ENCODE results near the gene RBBP9.
A peak's percentile ranks its signal among the peaks of the same experiment; 100 is the strongest.
"Not testable (repeated sequence)": the region's sequence is repeated elsewhere in the genome, so short reads cannot be mapped to it uniquely, and the experiment has no call there.

The RBBP9 gene

DNA sequence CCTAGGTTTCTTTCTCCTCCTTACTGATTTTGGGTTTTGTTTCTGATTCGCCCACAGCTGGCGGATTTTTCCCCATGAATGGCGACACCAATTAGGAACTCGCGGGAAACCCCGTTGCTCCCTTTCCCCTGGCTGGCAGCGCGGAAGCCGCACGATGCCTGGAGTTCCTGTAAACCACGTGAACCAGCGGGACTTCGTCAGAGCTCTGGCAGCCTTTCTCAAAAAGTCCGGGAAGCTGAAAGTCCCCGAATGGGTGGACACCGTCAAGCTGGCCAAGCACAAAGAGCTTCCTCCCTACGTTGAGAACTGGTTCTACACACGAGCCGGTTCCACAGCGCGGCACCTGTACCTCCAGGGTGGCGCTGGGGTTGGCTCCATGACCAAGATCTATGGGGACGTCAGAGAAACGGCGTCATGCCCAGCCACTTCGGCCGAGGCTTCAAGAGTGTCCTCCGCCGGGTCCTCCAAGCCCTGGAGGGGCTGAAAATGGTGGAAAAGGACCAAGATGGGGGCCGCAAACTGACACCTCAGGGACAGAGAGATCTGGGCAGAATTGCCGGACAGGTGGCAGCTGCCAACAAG lies 7.5 kb upstream of the RBBP9 start:
- no peak for DNase-seq (ENCODE audit: low spot score)

DNA sequence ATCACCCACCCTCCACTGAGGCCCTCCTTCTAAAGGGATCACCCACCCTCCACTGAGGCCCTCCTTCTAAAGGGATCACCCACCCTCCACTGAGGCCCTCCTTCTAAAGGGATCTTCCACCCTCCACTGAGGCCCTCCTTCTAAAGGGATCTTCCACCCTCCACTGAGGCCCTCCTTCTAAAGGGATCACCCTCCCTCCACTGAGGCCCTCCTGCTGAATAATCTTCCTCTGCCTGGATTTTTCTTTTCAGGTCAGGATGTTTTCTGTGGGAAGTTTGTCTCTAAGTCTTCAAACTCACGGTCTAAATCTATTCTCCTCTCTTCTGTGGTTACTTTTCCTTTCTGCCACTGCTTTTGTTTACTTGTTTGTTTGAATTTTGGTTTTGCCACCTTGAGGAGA lies 4.6 kb upstream of the RBBP9 start:
- DNase-seq (ENCODE audit: low spot score), result not testable (repeated sequence)

DNA sequence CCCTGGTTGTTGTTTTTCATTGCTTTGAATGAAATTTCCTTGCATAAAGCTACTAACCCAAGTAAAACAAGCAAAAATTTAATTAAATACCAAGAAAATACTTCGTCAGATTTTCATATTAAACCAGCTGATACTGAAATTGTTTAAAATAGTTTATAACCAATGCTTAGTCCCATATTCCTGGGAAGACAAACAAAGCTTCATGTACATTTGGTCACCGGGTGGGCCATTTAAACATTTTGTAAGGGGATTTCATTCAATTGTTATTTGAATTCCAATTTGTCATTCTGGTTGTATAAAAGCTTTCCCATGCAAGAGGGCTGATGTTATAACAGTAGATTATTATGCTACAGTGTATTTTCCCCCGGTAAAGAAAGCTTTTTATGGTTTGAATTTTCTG lies 578 bp upstream of the RBBP9 start:
- no peak for DNase-seq (ENCODE audit: low spot score)

DNA sequence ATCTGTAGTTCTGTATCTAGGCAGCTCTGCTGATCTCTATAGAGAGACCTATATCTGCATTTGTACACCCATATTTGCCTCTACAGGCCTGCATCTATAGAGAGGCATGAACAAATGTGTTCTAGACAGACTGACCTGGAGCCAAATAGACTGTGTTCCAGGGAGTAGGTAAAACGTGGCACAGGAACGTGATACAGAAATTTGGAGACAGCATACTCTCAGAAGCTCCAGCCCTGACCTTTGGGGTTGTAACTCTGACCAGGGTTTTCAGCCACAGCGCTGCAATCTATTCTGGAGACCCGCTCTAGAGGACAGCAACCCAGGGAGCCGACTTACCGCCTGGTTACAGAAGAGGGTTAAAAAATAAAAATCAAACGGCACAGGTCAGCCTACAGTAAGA lies 983 bp downstream of the RBBP9 start:
- no peak for DNase-seq (ENCODE audit: low spot score)

DNA sequence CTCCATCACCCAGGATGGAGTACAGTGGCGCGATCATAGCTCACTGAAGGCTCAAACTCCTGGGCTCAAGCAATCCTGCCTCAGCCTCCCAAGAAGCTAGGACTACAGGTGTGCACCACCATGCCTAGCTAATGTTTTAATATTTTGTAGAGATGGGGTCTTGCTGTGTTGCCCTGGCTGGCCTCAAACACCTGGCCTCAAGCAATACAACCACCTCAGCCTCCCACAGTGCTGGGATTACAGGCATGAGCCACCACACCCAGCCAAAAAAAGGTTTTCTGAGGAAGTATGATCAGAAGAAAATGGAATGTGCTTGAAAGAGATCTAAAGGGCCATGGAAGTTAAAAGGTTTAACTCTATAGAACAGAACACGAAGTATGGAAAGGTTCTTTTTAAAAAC lies 8.7 kb downstream of the RBBP9 start:
- no peak for DNase-seq (ENCODE audit: low spot score)

DNA sequence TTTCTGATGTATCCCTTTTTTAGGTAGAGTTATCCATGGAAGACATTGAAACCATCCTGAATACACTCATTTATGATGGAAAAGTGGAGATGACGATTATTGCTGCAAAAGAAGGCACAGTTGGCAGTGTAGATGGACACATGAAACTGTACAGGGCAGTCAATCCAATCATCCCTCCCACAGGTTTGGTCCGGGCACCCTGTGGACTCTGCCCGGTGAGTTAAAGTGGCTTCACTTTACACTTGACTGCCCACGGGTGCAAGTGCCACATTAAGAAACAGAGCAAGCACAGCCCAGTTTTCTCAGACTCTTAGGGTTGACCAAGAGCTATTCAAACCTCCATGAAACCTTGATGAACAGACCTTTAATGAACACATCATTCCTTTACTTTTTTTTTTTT lies 15.4 kb downstream of the RBBP9 start:
- no peak for DNase-seq (ENCODE audit: low spot score)

DNA sequence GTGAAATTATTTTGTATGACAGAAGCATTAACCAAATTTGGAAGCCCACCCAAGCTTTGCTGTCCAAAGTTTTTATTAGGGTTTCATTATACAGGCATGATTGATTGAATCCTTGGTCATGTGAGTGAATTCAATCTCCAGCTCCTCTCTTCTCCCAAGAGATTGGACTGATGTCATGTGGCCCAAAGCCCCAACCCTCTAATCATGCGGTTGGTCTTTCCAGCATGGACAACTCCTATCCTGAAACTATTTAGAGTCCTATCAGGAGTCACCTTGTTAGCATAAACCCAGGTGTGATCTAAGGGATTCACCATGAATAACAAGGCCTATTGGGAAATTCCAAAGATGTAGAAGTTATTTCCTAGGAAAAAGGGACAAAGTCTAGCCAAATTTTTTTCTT lies 19.2 kb downstream of the RBBP9 start:
- DNase-seq (ENCODE audit: low spot score), result no peak

DNA sequence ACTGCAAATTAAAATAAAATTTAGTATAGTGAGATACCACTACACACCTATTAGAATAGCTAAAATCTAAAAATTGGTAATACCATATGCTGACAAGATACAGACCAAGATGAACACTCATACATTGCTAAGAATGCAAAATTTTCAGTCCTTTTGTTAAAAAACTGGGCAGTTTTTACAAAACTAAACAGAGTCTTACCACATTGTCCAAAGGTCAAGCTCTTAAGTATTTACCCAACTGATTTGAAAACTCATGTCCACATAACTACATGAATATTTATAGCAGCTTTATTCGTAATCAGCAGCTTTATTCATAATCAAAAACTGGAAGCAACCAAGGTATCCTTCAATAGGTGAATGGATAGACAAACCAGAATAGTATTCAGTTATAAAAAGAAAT lies 19.8 kb downstream of the RBBP9 start:
- DNase-seq (ENCODE audit: low spot score), result no peak

DNA sequence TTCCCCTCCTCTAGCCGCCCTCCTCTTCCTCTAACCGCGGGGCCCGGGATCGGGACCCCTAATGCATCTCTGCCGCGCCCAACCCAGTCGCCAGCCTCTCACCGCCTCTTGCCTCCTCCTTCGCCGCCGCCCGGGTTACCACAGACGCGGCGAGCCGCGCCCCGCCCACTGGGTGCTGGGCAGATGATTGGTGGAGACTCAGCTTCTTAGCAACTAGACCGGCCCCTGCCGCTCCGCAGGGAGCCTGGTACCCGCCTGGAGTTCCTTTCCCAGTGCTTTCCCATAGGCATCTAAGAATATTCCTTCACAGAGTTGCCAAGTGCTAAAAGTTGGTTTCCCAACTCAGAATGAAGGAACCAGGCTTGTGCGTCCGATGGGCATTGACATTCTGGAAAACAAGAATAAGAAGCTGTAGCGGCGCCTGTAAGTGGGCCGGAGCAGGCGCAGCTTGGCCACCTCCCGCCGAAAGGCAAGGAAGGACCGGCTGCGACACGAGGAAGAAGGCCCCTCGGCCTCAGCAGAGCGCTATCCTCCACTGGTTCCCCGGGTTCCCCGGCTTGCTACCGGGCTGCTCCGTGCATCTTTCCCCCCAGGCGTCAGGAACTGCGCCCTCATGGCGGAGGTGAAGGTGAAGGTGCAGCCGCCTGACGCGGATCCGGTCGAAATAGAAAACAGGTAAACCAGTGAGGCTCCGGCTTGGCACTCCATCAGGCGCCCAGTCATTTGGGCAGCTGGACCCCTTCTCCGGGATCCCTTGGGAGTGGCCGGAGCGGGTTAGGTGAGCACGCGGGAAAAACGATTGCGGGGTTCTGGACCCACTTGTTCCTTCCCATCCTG lies 29.9 kb downstream of the RBBP9 start, which contains the start of the genes DZANK1 and POLR3F:
Gene DZANK1, minus strand, starts transcription at position 137 of the 837 bp plus-strand sequence. CDS start 1,672 bp downstream, outside the sequence.
Gene POLR3F, plus strand, starts transcription at position 497 of the 837 bp plus-strand sequence. Its CDS starts 117 bp downstream, at position 614.
- DNase-seq (ENCODE audit: low spot score), result peak; percentile 98

DNA sequence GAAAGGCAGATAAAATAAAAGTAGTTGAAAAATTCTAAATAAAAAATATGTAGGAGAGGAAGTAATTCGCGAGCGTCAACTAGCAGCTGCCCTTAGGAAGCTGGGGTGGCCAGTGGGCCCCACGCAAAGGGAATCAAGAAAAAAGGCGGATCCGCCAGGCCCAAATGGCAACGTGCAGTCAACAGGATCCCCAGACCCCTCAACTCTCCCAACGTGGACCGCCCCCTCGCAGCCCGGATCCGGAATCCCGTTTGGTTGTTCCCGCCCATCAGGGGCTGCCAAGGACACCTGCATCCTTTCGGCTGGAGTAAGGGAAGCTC lies 30.5 kb downstream of the RBBP9 start:
- no peak for DNase-seq (ENCODE audit: low spot score)

DNA sequence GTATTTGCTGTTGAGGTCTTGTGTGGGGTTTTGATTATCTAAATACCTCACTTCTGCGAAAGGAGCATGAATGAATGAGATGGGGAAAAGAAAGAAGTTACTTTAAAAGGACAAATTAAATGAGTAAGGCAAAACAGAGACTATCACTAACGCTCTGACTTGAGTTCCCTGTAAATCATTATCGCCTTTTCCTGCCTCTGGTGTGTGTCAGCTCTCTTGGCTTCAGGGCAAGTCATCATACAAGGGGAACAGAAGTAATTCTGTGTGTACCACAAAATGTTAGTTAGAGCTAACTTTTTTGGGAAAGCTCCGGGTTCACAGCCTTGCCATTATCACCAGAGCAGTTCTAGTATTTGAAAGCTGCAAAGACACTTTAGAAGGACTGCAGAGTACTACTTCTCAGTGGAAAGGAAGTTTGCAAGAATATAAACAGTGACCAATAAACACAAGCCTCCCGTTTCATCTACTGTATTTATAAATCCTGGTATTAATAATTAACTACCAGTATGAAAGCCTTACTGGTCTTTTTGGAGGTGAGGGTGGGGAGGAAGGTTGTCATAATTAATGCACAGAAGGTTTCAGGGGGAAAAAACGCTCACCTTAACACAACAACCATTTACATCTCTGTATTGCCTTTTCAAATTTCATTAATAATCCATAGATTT lies 31.4 kb downstream of the RBBP9 start:
- DNase-seq (ENCODE audit: low spot score), result no peak

DNA sequence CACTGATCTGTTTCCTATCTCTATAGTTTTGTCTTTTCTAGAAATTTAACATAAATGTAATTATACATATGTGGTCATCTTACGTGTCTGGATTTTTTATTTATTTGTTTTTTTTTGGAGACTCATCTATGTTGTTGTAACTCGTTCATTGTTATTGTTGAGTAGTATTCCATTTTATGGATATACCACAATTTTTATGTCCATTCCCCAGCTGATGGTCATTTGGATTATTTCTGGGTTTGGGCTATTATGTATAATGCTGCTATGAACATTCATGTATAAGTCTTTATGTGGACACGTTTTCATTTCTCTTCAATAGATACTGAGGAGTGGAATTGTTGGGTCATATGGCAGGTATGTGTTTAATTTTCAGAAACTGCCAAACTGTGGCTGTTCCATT lies 40.4 kb downstream of the RBBP9 start:
- DNase-seq (ENCODE audit: low spot score), result no peak

DNA sequence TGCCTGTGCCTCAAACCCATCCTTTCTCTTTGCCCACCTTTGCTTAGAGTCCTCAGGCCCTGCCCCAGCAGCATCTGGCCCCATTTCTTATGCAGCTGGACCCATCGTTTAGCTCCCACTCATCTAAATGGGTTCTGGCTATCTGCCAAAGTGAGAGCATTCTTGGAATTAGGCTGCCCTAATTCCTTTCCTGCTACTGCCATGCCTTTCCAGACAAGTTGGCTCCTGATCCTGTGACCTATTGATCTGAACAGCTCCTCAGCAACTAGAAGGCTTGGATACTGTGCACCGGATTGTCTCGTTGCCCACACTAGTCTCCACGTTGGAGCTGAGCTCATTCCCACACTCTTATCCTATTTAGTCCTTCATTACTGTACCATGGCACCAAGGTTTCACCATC lies 53.1 kb downstream of the RBBP9 start:
- peak; percentile 24 for DNase-seq (ENCODE audit: low spot score)

DNA sequence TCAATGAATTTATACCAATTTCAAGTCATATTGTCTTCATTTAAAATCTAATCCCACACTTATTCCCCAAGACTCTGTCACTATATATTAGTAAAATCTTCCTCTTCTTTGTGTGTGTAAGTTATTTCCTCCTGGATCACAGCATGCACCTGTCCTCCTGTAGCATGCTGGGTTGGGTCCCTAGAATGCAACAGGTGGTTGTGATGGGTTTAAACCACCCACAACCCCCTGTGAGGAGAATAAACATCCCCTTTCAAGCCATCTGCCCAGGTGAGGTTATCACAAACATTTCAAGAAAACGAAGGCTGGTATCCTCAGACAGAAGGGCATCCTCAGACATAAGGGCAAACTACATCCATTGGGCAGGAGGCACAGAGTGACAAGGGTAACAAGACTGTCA lies 56.6 kb downstream of the RBBP9 start:
- no peak for DNase-seq (ENCODE audit: low spot score)

DNA sequence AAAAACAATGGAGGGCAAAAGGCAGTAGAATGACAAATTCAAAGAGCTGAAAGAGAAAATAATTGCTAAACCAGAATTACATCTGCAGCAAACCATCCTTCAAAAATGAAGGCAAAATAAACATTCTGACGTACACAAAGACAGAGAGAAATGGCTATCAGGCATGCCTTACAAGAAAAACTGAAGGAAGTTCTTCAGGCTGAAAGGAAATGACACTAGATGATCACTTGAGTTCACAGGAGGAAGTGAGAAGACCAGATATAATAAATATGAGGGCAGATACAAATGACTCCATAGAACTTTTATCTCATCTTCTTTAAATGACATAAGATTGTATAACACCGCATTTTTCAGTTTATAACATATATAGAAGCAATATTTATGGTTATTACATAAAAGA lies 60.2 kb downstream of the RBBP9 start:
- DNase-seq (ENCODE audit: low spot score), result no peak

Measured in cerebellar cortex (tissue), 1 donor.